HepG2 (cell line): ENCODE results near the gene SEPHS2. TPM values are rescaled to one million over a fixed set of nuclear protein-coding genes. Genes with fewer than 3 reads are reported as not detected.
"Not testable (repeated sequence)": the region's sequence is repeated elsewhere in the genome, so short reads cannot be mapped to it uniquely, and the experiment has no call there.

Experiments
- ATAC-seq: fragments of 200-7000 bp; cut with Tn5 transposase; 3 replicates; pipeline ENCODE4 v1.9.1; 2020; ENCODE audit warnings: mild to moderate bottlenecking, moderate library complexity
- BruUV-seq: library from RNA; stranded (reverse); fragments of 400-500 nt; replicated peaks from 2 replicates; lab custom pipeline; 2021; lab: Mats Ljungman, UMichigan
- CTCF ChIA-PET: fragments of 300-600 bp; formaldehyde crosslinking; extraction: SDS; loops from one replicate; lab custom pipeline; 2021; ENCODE audit warnings: low total read pairs, inconsistent platforms, low intra/inter-chr PET ratio; lab: Yijun Ruan, JAX
- POLR2A ChIA-PET: fragments of 350-600 bp; sonication (Branson Sonifier 250); formaldehyde crosslinking; loops from one replicate; lab custom pipeline; 2020; ENCODE audit warnings: antibody characterized with exemption, inconsistent platforms; lab: Yijun Ruan, JAX
- DNase-seq: peaks from one replicate; pipeline ENCODE4 v3.0.0-alpha.2; 2015; ENCODE audit warnings: low spot score
- FAIRE-seq: peaks from 3 replicates; lab custom pipeline; 2011; peaks lifted over from hg19 to GRCh38; lab: Jason Lieb, UNC
- H2AFZ ChIP-seq: one replicate; pipeline ENCODE4 v1.6.1; 2011; ENCODE audit warnings: low read length, inconsistent platforms
- H3K27ac ChIP-seq: fragments of 300-600 bp; 3 replicates; pipeline ENCODE4 v1.8.0; 2011; ENCODE audit warnings: mixed run types, mild to moderate bottlenecking, mixed read lengths, low read length, inconsistent platforms; ENCODE audit not compliant: insufficient read depth; ENCODE audit errors: extremely low read length
- H3K27me3 ChIP-seq, 2 experiments: fragments of 200-600 bp in 1 of 2; 2 replicates in 1 of 2; 3 replicates in 1 of 2; pipeline versions ENCODE4 v1.6.0 to v1.8.0; 2011; ENCODE audit warnings: low read length in 2 of 2, mild to moderate bottlenecking in 2 of 2, moderate library complexity in 2 of 2, inconsistent platforms in 1 of 2; ENCODE audit not compliant: insufficient read depth in 2 of 2, control insufficient read depth in 1 of 2
- H3K36me3 ChIP-seq, 2 experiments: fragments of 200-600 bp in 1 of 2; replicated peaks in 1 of 2; 2 replicates in 1 of 2; 3 replicates in 1 of 2; pipeline versions ENCODE4 v1.5.1 to v1.8.0; 2011; ENCODE audit warnings: low read length in 2 of 2, inconsistent platforms in 1 of 2; ENCODE audit not compliant: insufficient read depth in 2 of 2, control insufficient read depth in 1 of 2
- H3K4me1 ChIP-seq: 2 replicates; pipeline ENCODE4 v1.5.1; 2012; ENCODE audit warnings: low read length, inconsistent platforms; ENCODE audit not compliant: insufficient read depth
- H3K4me2 ChIP-seq: 2 replicates; pipeline ENCODE4 v1.6.0; 2011; ENCODE audit warnings: low read depth, low read length, inconsistent platforms
- H3K4me3 ChIP-seq, 3 experiments: fragments of 200-600 bp in 1 of 3; sonication (generic), shearing (Covaris generic) in 1 of 3; replicated peaks in 1 of 3; 2 replicates each; pipeline ENCODE4 v1.5.1; 2011 to 2016; ENCODE audit warnings: low read length in 3 of 3, inconsistent platforms in 2 of 3, low read depth in 2 of 3, mild to moderate bottlenecking in 2 of 3, control low read depth in 1 of 3, mixed read lengths in 1 of 3; ENCODE audit not compliant: insufficient read depth in 1 of 3
- H3K79me2 ChIP-seq: one replicate; pipeline ENCODE4 v1.6.1; 2011; ENCODE audit warnings: low read length, inconsistent platforms; ENCODE audit not compliant: insufficient read depth
- H3K9ac ChIP-seq: 2 replicates; pipeline ENCODE4 v1.6.0; 2011; ENCODE audit warnings: mild to moderate bottlenecking, low read depth, low read length, inconsistent platforms; ENCODE audit not compliant: insufficient read depth
- H3K9me3 ChIP-seq: 2 replicates; pipeline ENCODE4 v1.5.1; 2012; ENCODE audit warnings: mild to moderate bottlenecking, low read length
- H4K20me1 ChIP-seq: 2 replicates; pipeline ENCODE4 v1.6.0; 2011; ENCODE audit warnings: inconsistent platforms, mild to moderate bottlenecking, low read length, moderate library complexity; ENCODE audit not compliant: insufficient read depth
- FOXK2 ChIP-seq: fragments of 450-650 bp; IDR thresholded peaks from 2 replicates; pipeline ENCODE4 v1.6.1; 2016
- LCORL ChIP-seq, 2 experiments: fragments of 450-650 bp in 1 of 2; sonication (generic) in 1 of 2; formaldehyde crosslinking in 1 of 2; IDR thresholded peaks; 2 replicates each; pipeline versions ENCODE4 v1.5.0 to v1.6.1; 2017 to 2020; ENCODE audit warnings: antibody characterized with exemption in 1 of 2, missing genetic modification reagents in 1 of 2
- NPAS2 ChIP-seq: sonication (generic); formaldehyde crosslinking; IDR thresholded peaks from 2 replicates; pipeline ENCODE4 v1.8.0; 2022; ENCODE audit warnings: mild to moderate bottlenecking, missing genetic modification reagents, borderline replicate concordance
- WGBS: methylation state at CpG from one replicate; pipeline ENCODE4 v1.1.6; 2017; ENCODE audit warnings: low lambda C conversion rate; 5-methylcytosine and 5-hydroxymethylcytosine counted together
- in situ Hi-C: cut with HindIII; loops from 2 replicates; pipeline ENCODE4 v1.10.0; 2017; ENCODE audit warnings: low pct_unique_long_range_greater_than_20kb; ENCODE audit not compliant: extremely low pct_ligation_motif_present
- intact Hi-C: fragments of 100-400 bp; cut with micrococcal nuclease; formaldehyde crosslinking; loops from one replicate; pipeline ENCODE4 v1.10.0; 2022; ENCODE audit not compliant: unreplicated experiment
- polyA plus RNA-seq, 8 experiments: library from polyadenylated mRNA; depleted of rRNA in 3 of 8; stranded (reverse) in 7 of 8; unstranded in 1 of 8; fragments of >200 nt; fragmentation: Illumina TruSeq in 4 of 8; extraction: Trizol in 4 of 8; gene quantifications; 2 replicates each; pipeline versions ENCODE4 v1.2.1 to v1.2.3, GENCODE V29; 2011 to 2016; ENCODE audit warnings: low read depth in 4 of 8, missing spikeins in 1 of 8, mixed read lengths in 1 of 8; ENCODE audit not compliant: insufficient read depth in 1 of 8
- total RNA-seq, 5 experiments: library from RNA; depleted of rRNA; stranded (reverse); fragments of >200 nt; fragmentation: Illumina TruSeq; extraction: Trizol; gene quantifications; 2 replicates each; pipeline ENCODE4 v1.2.3, GENCODE V29; 2016; ENCODE audit warnings: low read depth in 1 of 5
- TF ChIP-seq, protein P1 (sequence below): IDR thresholded peaks from 2 replicates; pipeline ENCODE4 v1.6.1; 2016; ENCODE audit warnings: low read depth

Gene SEPHS2
- total and polyA plus RNA-seq, 2 of the 13 experiments (the other 11 are each of a cell fraction or from before 2014, with no cell fraction given), result 20.7 to 127 TPM

DNA sequence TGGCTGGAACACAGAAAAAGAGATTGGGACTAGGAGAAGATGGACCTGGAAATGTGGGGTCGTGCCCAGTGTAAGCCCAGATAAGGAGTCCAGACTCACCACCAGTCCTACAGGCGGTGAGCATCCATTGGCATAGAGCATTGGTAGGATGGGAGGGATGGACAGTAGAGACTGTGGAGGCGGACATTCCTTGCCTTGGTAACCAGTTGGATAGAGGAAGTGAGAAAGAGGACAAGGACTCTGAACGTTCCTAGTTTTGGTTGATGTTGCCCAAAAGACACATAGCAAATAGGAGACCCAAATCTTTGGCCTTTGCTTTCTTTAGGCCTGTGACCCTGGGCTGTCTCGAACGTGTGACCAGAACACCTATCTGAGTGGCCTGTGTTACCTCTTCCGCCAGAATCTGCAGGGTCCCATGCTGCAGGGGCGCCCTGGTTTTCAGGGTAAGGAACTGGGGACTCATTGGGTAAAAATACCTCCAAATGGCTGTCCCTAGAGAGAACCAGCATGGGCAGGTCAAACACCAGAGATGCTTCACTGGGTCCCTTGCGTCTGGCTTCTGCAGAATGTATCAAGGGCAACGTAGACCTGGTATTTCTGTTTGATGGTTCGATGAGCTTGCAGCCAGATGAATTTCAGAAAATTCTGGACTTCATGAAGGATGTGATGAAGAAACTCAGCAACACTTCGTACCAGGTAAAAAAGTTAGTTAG is 33.2 kb upstream of the SEPHS2 start:
- Histone ChIP-seq H3K79me2 (no peaks in the 10 kb centered on the region), H3K4me1 (peaks cover 24% of the 10 kb centered on the region), H2AFZ (no peak overlapping the region), H4K20me1 (no peaks in the 10 kb centered on the region), H3K4me2 (no peak overlapping the region), H3K9ac (no peak overlapping the region), H3K27me3 (peaks cover 3 to 15% of the 10 kb centered on the region in 2 experiments; a peak in 3 of 5 replicates), H3K4me3 (no peak overlapping the region), H3K36me3 (no peaks in the 10 kb centered on the region), H3K9me3 (no peaks in the 10 kb centered on the region), H3K27ac (no peak overlapping the region)
- CTCF ChIA-PET, result no interaction called here
- in situ Hi-C loops, result no loop called here
- 56% methylated on average over 12 of the region's 12 CpGs for WGBS
- ATAC-seq (no peak), FAIRE-seq (peak; percentile 47), DNase-seq (no peak)
- POLR2A ChIA-PET, result no interaction called here
- no TSS peak for BruUV-seq
- no peak for TF ChIP-seq NPAS2 (CRISPR knock-in tag)
- TF ChIP-seq, protein P1, sequence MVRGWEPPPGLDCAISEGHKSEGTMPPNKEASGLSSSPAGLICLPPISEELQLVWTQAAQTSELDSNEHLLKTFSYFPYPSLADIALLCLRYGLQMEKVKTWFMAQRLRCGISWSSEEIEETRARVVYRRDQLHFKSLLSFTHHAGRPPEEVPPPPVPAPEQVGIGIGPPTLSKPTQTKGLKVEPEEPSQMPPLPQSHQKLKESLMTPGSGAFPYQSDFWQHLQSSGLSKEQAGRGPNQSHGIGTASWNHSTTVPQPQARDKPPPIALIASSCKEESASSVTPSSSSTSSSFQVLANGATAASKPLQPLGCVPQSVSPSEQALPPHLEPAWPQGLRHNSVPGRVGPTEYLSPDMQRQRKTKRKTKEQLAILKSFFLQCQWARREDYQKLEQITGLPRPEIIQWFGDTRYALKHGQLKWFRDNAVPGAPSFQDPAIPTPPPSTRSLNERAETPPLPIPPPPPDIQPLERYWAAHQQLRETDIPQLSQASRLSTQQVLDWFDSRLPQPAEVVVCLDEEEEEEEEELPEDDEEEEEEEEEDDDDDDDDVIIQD (CRISPR knock-in tag), result no peak
- intact Hi-C loops, result no loop called here

DNA sequence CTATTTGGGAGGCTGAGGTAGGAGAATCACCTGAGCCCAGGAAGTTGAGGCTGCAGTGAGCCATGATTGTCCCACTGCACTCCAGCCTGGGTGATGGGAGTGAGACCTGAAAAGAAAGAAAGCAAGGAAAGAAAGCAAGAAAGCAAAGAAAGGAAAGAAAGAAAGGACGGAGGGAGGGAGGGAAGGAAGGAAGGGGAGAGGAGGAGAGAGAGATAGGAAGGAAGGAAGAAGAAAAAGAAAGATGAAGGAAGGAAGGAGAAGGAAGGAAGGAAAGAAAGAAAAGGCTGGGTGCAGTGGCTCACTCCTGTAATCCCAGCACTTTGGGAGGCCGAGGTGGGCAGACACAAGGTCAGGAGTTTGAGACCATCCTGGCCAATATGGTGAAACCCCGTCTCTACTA is 32.1 kb upstream of the SEPHS2 start:
- TF ChIP-seq FOXK2 (0 out of 2 replicates have a peak, but pooled peaks have one; percentile 20), LCORL (IDR thresholded peaks at IDR 0.05) (0 out of 2 replicates have a peak, but pooled peaks have one; percentile 6)
- ATAC-seq; H3K4me2 ChIP-seq; H3K79me2 ChIP-seq; H3K27ac ChIP-seq; FAIRE-seq; H3K36me3 ChIP-seq; H3K9me3 ChIP-seq; H3K4me3 ChIP-seq; H3K9ac ChIP-seq; BruUV-seq; H4K20me1 ChIP-seq; intact Hi-C loops; H2AFZ ChIP-seq; CTCF ChIA-PET; in situ Hi-C loops; DNase-seq; TF ChIP-seq LCORL (CRISPR knock-in tag; IDR thresholded peaks at IDR 0.05): not testable (repeated sequence)
- Histone ChIP-seq H3K4me1 (peaks cover 33% of the 10 kb centered on the region), H3K27me3 (peaks cover 3 to 18% of the 10 kb centered on the region in 2 experiments; a peak in 3 of 5 replicates)
- 73% methylated on average over 3 of the region's 3 CpGs for WGBS
- POLR2A ChIA-PET, result interaction anchor here (1.9 kb wide), 1 partner anchor 11 kb away, joined by 8 read pairs; no protein-coding TSS in a partner anchor
